ENCODE results near the gene DCTN2. TPM values are rescaled to one million over a fixed set of nuclear protein-coding genes. Genes with fewer than 3 reads are reported as not detected.
"Not testable (repeated sequence)": the region's sequence is repeated elsewhere in the genome, so short reads cannot be mapped to it uniquely, and the experiment has no call there.

Gene DCTN2
- total RNA-seq, 1 experiment from 2014 or later, result 93.8 TPM

DNA sequence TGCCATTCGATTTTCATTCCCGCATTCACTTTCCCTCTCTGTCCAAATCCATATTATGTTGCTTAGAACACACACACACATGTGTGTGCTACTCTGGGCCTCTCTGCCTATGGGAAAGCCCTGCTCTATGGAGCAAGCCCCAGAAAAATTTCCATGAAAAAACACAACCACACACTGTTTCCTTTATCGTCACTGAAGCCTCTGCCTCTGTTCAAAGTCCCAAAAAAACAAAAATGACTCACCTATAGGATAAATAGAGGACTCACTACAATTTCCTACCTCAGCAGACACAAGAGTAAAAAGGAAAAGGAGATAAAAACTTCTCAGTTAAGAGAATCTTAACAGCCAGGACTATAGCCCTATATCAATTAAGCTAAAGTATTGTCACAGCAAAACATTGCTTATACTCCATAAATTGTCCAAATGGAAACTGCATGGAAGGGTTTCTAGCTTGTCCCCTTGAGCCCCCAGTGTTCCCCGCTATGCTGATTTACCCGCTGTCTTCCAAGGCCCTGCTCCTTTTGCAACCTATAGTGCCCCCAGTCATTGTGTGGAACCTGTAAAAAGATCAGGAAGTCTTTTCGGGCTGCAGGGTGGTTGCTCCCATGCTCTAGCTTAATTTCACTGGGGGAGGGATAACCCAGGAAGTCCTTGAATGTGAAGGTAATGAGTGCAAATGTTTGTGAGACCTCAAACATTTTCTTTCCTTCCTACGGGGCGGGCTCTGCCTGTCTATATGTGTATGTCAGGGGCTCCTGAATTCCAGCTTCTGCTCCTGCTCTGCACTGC, 32.9 kb upstream of the DCTN2 start:
- DNase-seq (ENCODE audit: low read depth, low spot score), result no peak
- in situ Hi-C loops (cut with HindIII; ENCODE audit: low pct_unique_long_range_greater_than_20kb, low sequenced_read_pairs), result no loop called here

- DNase-seq (ENCODE audit: low read depth, low spot score), result no peak
- in situ Hi-C loops (cut with HindIII; ENCODE audit: low pct_unique_long_range_greater_than_20kb, low sequenced_read_pairs), result no loop called here
Measured at GRCh38 chr12:57579011-57579410, 32.0 kb upstream of the DCTN2 start.

GRCh38 chr12:57577981-57578758, 31.2 kb upstream of the DCTN2 start:
- no peak for DNase-seq (ENCODE audit: low read depth, low spot score)
- in situ Hi-C loops (cut with HindIII; ENCODE audit: low pct_unique_long_range_greater_than_20kb, low sequenced_read_pairs), result no loop called here

DNA sequence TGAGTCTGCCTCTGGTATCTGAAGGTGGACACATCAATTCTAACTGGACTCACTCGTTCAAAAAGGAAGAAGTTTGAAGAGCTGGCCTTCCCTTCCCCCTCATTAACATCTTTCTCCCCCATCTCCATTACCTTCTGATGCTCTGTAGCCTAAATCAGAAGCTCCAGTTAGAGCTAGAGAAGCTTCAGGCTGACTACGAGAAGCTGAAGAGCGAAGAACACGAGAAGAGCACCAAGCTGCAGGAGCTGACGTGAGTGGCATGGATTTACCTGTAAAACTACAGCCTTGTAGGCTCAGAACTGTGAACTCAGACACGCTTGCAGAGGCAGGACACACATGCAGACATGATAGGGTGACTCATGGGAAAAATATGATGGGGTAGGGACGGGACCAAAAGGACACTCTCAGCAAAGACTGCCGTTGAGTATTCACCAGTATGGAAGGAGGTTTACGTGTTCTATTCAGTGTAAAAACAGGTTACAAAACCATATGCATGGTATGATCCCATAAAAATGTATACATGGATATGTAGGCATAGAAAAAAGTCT, 29.7 kb upstream of the DCTN2 start:
- DNase-seq (ENCODE audit: low read depth, low spot score), result no peak
- in situ Hi-C loops (cut with HindIII; ENCODE audit: low pct_unique_long_range_greater_than_20kb, low sequenced_read_pairs), result no loop called here

- DNase-seq (ENCODE audit: low read depth, low spot score), result no peak
- in situ Hi-C loops (cut with HindIII; ENCODE audit: low pct_unique_long_range_greater_than_20kb, low sequenced_read_pairs), result no loop called here
Measured at GRCh38 chr12:57575771-57576612, 29.0 kb upstream of the DCTN2 start.

DNA sequence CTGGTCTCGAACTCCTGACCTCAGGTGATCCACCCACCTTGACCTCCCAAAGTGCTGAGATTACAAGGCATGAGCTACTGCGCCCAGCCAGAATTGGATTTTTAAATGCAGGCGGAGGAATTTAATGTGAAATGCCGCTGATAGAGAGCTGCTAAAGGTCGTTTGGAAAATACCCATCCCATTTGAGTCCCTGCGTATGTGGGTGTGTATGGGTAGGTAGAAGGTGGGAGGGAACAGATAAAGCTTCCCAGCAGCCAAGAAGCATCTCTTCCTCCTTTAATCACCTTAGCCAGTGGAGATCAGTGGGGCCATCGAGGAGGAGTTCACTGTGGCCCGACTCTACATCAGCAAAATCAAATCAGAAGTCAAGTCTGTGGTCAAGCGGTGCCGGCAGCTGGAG, 27.8 kb upstream of the DCTN2 start:
- DNase-seq (ENCODE audit: low read depth, low spot score), result no peak

DNA sequence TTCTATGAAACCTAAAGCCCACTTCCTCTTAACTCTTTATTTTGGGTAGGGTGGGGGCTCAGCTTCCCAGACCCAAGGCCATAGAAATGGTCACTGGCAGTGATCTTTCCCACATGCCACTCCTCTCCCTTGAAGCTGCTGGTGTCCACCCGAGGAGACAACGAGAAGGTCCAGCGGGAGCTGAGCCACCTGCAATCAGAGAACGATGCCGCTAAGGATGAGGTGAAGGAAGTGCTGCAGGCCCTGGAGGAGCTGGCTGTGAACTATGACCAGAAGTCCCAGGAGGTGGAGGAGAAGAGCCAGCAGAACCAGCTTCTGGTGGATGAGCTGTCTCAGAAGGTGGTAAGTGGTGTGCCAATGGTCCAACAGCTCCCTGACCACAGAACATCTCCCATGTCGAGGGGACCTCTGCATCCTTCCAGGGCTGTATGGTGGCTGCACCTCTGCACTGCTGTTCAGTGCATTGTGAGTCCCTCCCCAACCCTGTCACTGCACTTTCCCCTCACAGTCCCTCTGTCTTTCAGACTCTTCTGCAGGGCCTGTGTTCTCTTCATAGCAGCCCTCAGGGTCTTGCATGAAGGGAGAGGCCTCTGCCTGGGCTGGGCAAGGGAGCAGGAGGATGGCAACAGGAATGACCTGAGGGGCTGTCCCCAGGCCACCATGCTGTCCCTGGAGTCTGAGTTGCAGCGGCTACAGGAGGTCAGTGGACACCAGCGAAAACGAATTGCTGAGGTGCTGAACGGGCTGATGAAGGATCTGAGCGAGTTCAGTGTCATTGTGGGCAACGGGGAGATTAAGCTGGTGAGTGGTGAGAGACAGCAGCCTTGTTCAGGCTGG, 25.2 kb upstream of the DCTN2 start:
- no peak for DNase-seq (ENCODE audit: low read depth, low spot score)
- in situ Hi-C loops (cut with HindIII; ENCODE audit: low pct_unique_long_range_greater_than_20kb, low sequenced_read_pairs), result no loop called here

More for the DNA sequence above, 27.8 kb upstream of the DCTN2 start:
- in situ Hi-C loops (cut with HindIII; ENCODE audit: low pct_unique_long_range_greater_than_20kb, low sequenced_read_pairs), result no loop called here

GRCh38 chr12:57570438-57570837, 23.4 kb upstream of the DCTN2 start:
- in situ Hi-C loops (cut with HindIII; ENCODE audit: low pct_unique_long_range_greater_than_20kb, low sequenced_read_pairs), result not testable (repeated sequence)

GRCh38 chr12:57569858-57570257, 22.9 kb upstream of the DCTN2 start:
- in situ Hi-C loops (cut with HindIII; ENCODE audit: low pct_unique_long_range_greater_than_20kb, low sequenced_read_pairs), result no loop called here
- no peak for DNase-seq (ENCODE audit: low read depth, low spot score)

More at GRCh38 chr12:57570438-57570837, 23.4 kb upstream of the DCTN2 start:
- DNase-seq (ENCODE audit: low read depth, low spot score), result not testable (repeated sequence)

GRCh38 chr12:57568838-57569237, 21.8 kb upstream of the DCTN2 start:
- DNase-seq (ENCODE audit: low read depth, low spot score), result no peak
- in situ Hi-C loops (cut with HindIII; ENCODE audit: low pct_unique_long_range_greater_than_20kb, low sequenced_read_pairs), result no loop called here

GRCh38 chr12:57564178-57564740, 17.3 kb upstream of the DCTN2 start:
- no peak for DNase-seq (ENCODE audit: low read depth, low spot score)
- in situ Hi-C loops (cut with HindIII; ENCODE audit: low pct_unique_long_range_greater_than_20kb, low sequenced_read_pairs), result no loop called here

GRCh38 chr12:57563358-57563757, 16.4 kb upstream of the DCTN2 start:
- DNase-seq (ENCODE audit: low read depth, low spot score), result no peak
- in situ Hi-C loops (cut with HindIII; ENCODE audit: low pct_unique_long_range_greater_than_20kb, low sequenced_read_pairs), result no loop called here

DNA sequence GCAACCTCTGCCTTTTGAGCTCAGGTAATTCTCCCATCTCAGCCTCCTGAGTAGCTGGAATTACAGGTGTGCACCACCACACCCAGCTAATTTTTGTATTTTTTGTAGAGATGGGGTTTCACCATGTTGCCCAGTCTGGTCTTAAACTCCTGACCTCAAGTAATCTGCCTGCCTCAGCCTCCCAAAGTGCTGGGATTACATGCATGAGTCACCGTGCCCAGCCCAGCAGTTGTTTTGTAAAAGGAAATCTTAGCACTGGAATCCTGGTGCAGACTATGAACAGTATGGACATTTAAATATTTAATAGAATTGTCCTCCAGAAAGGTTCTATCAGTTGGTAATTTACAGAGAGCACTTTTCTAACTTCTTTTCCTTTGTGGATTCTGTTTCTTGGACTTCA, 14.1 kb upstream of the DCTN2 start:
- in situ Hi-C loops (cut with HindIII; ENCODE audit: low pct_unique_long_range_greater_than_20kb, low sequenced_read_pairs); DNase-seq (ENCODE audit: low read depth, low spot score): not testable (repeated sequence)

DNA sequence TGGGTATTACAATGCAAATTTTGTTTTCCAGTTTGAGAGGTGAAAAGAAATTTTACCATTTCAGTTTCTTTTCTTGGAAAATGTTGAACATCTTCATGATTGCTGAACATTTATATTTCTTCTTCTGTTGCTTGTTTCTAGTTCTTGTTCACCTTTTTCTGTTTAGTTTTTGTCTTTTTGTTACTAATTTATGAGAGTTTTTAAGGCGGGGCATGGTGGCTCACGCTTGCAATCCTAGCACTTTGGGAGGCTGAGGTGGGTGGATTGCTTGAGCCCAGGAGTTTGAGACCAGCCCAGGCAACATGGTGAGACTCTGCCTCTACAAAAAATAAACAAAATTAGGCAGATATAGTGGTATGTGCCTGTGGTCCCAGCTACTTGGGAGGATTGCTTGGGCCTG, 13.5 kb upstream of the DCTN2 start:
- DNase-seq (ENCODE audit: low read depth, low spot score), result no peak
- in situ Hi-C loops (cut with HindIII; ENCODE audit: low pct_unique_long_range_greater_than_20kb, low sequenced_read_pairs), result no loop called here

DNA sequence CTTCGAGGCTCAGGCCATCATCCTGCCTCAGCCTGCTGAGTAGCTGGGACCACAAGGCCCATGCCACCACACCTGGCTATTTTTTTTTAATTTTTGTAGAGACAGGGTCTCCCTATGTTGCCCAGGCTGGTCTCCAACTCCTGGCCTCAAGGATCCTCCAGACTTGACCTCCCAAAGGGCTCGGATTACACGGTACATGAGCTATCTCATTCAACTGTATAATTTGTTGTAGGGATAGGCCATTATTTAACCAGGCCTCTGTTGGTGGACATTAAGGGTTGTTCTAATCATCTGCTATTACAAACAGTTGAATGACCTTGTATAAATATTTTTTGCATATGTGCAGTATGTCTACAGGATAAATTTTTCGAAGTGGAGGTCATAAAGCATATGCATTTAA, 11.9 kb upstream of the DCTN2 start:
- DNase-seq (ENCODE audit: low read depth, low spot score), result no peak
- in situ Hi-C loops (cut with HindIII; ENCODE audit: low pct_unique_long_range_greater_than_20kb, low sequenced_read_pairs), result no loop called here

DNA sequence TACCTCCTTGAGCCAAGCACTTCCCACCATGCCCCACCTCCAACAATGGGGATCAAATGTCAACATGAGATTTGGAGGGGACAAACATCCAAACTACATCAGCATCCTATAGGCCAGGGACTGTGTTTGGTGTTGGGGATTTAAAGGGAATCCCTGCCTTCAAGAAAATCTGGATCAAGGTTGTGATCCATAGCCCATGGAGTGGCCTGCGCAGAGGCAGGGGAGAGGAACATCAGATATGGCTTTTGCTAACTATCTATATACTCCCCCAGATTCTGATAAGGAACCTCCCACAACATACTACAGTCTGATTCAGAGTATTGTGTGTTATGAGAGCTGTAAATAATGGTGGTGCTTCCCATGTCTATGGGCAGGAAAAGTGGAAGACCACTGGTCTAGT, 7.9 kb upstream of the DCTN2 start:
- DNase-seq (ENCODE audit: low read depth, low spot score), result no peak
- in situ Hi-C loops (cut with HindIII; ENCODE audit: low pct_unique_long_range_greater_than_20kb, low sequenced_read_pairs), result no loop called here

DNA sequence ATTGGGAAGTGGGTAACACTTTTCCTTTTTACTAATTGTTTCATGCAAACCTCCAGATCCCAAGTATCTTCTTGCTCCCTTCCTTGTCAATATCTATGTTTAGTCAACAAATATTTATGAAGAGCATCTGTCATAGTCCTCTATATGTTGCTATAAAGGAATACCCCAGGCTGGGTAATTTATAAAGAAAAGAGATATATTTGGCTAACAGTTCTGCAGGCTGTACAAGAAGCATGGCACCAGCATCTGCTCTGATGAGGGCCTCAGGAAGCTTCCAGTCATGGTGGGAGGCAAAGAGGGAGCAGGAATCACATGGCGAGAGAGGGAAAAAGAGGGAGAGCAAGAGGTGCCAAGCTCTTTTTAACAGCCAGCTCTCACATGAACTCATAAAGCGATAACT, 7.5 kb upstream of the DCTN2 start:
- DNase-seq (ENCODE audit: low read depth, low spot score), result no peak
- in situ Hi-C loops (cut with HindIII; ENCODE audit: low pct_unique_long_range_greater_than_20kb, low sequenced_read_pairs), result no loop called here
